Nephron progenitor cell (in vitro differentiated cells): ENCODE measurements around the gene TPPP2.

Experiments used
- DNase-seq: peaks from one replicate; pipeline ENCODE4 v3.0.0; 2021
- H3K27ac Mint-ChIP-seq: 2 replicates; pipeline ENCODE4 v1.8.0; 2021; ENCODE audit warnings: mild to moderate bottlenecking, moderate library complexity, mixed read lengths
- H3K27me3 Mint-ChIP-seq: 2 replicates; pipeline ENCODE4 v1.8.0; 2021; ENCODE audit warnings: mild to moderate bottlenecking, low read depth, mixed read lengths; ENCODE audit not compliant: poor library complexity
- H3K36me3 Mint-ChIP-seq: 2 replicates; pipeline ENCODE4 v1.8.0; 2021; ENCODE audit warnings: low read depth, mixed read lengths
- H3K4me1 Mint-ChIP-seq: 2 replicates; pipeline ENCODE4 v1.8.0; 2021; ENCODE audit warnings: mixed read lengths
- H3K4me3 Mint-ChIP-seq: 2 replicates; pipeline ENCODE4 v1.8.0; 2021; ENCODE audit warnings: mild to moderate bottlenecking, moderate library complexity, mixed read lengths
- H3K9me3 Mint-ChIP-seq: 2 replicates; pipeline ENCODE4 v1.8.0; 2021; ENCODE audit warnings: mild to moderate bottlenecking, moderate library complexity, mixed read lengths
- CTCF ChIP-seq: fragments of 200-600 bp; sonication (generic); IDR thresholded peaks from 2 replicates; pipeline ENCODE4 v1.5.0; 2021; ENCODE audit warnings: antibody characterized with exemption

TPPP2 gene

GRCh38 chr14:21070083-21070609 lies 40.1 kb downstream of the TPPP2 start, which contains the start of gene ARHGEF40:
Gene ARHGEF40 (plus strand): TSS chr14:21070304. CDS start chr14:21070397, 93 bp downstream.
- TF ChIP-seq CTCF, result no peak
- H3K9me3 Mint-ChIP-seq, result no peaks in the 10 kb centered on the region
- peak within 1 kb of the TSS; percentile 94 for H3K4me3 Mint-ChIP-seq
- H3K27ac Mint-ChIP-seq, result peak within 1 kb of the TSS; percentile 99
- peaks cover 15% of the 10 kb centered on the region for H3K36me3 Mint-ChIP-seq
- peaks cover 2% of the 10 kb centered on the region for H3K27me3 Mint-ChIP-seq
- peak; percentile 73 for DNase-seq
- peaks cover 60% of the 10 kb centered on the region for H3K4me1 Mint-ChIP-seq

DNA sequence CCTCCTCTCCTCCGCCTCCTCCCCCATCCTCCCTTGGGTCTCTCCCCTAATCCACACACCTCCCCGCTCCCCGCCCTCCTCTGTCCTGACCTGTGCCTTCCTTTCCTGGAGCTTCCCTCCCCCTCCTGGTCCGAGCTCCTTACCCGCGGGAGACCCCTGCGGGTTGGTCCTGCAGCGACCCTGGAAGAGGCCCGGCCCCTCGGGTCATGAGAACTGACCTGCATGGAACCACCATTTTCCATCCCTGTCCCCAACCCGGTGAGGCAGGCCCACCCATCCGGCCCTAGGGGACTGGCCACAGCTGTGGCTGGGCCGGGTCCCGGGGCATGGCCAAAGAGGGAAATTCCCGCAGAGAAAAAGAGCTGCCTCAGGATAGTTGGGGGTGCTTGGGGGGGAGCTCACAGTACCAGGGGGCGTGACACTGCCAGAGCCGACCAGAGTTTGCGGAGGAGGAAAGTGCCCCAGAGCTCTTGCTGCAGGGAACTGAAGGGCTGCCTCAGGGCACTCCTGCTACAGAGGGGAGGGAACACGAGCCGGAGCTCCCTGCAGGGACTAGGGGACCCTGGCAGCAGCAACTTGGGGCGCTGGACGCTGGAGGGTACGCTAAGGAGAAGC lies 40.7 kb downstream of the TPPP2 start:
- Mint-ChIP-seq H3K27ac (peak overlapping the region; percentile 99), H3K4me3 (peak overlapping the region; percentile 94), H3K27me3 (no peaks in the 10 kb centered on the region), H3K9me3 (no peaks in the 10 kb centered on the region), H3K36me3 (peaks cover 20% of the 10 kb centered on the region), H3K4me1 (peaks cover 58% of the 10 kb centered on the region)
- no peak for TF ChIP-seq CTCF
- DNase-seq, result peak; percentile 82

DNA sequence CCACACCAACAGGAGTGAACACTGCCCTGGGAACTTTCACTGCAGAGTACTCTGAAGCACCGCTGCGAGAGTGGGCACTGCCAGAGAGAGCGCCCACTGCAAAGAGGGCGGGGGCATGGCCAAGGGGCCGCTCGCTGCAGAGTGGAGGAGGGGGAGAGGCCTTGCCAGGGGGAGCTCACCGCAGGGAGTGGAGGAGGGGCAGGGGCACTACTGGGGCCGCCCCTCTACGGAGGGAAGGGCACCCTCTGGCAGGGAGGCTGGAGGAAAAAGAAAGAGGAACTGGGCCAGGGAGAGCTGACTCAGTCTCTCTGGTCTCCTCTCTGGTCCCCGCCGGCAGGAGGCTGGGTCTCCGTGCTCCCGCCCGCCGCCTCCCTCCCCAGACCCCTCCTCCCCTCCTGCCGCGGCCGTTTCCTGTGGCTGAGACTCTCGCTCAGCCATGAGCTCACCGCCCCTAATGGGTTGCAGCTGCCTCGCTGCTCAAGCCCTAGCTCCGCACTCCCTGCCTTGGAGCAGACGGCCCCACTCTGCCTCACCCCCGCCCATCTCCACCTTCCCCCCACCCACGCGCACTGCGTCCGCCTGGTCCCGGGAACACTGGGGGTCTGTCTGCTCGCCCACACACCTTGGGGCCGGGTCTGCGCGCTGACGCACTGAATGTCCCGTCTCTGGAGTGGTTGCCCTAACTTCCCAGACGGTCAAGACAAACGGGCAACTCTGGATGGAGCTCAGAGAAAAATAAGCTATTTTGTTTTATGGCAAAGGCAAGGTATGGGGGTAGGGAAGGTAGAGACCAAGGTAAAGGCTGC lies 41.4 kb downstream of the TPPP2 start:
- Mint-ChIP-seq H3K4me1 (peaks cover 61% of the 10 kb centered on the region), H3K36me3 (peaks cover 28% of the 10 kb centered on the region), H3K4me3 (peak overlapping the region; percentile 94), H3K27ac (peak overlapping the region; percentile 99), H3K27me3 (no peaks in the 10 kb centered on the region), H3K9me3 (no peaks in the 10 kb centered on the region)
- DNase-seq, result peak; percentile 76
- no peak for TF ChIP-seq CTCF

GRCh38 chr14:21072031-21072473 lies 42.0 kb downstream of the TPPP2 start:
- H3K9me3 Mint-ChIP-seq, result no peaks in the 10 kb centered on the region
- TF ChIP-seq CTCF, result no peak
- peak overlapping the region; percentile 94 for H3K4me3 Mint-ChIP-seq
- no peaks in the 10 kb centered on the region for H3K27me3 Mint-ChIP-seq
- H3K27ac Mint-ChIP-seq, result peak overlapping the region; percentile 99
- H3K4me1 Mint-ChIP-seq, result peaks cover 56% of the 10 kb centered on the region
- peaks cover 34% of the 10 kb centered on the region for H3K36me3 Mint-ChIP-seq
- DNase-seq, result no peak

GRCh38 chr14:21072781-21073339 lies 42.8 kb downstream of the TPPP2 start:
- H3K27me3 Mint-ChIP-seq, result peaks cover 3% of the 10 kb centered on the region
- H3K36me3 Mint-ChIP-seq, result peaks cover 42% of the 10 kb centered on the region
- no peak for TF ChIP-seq CTCF
- peaks cover 50% of the 10 kb centered on the region for H3K4me1 Mint-ChIP-seq
- no peaks in the 10 kb centered on the region for H3K9me3 Mint-ChIP-seq
- peak overlapping the region; percentile 94 for H3K4me3 Mint-ChIP-seq
- DNase-seq, result no peak
- H3K27ac Mint-ChIP-seq, result peak overlapping the region; percentile 99
